ENCODE data around the gene ZNF763. TPM values are rescaled to one million over a fixed set of nuclear protein-coding genes. Genes with fewer than 3 reads are reported as not detected.
A peak's percentile ranks its signal among the peaks of the same experiment; 100 is the strongest.

The ZNF763 gene
- total and polyA plus RNA-seq, 4 donors, result 0.31 to 1.3 (median 0.90) TPM

DNA sequence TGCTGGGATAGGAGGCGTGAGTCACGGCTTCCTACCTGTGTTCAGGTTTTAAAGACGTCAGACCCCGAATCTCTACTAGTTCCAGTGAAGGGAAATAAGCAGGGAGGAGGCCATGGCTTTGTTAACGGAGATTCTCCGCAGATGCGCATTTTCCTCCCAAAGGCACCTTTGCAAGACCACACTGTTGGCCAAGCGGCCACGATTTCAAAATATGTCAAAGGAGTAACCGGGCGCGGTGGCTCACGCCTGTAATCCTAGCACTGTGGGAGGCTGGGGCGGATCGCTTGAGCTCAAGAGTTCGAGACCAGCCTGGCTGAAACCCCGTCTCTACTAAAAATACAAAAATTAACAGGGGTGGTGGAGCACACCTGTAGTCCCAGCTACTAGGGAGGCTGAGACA lies 21.9 kb downstream of the ZNF763 start (continued):
- TF ChIP-seq, protein P1, sequence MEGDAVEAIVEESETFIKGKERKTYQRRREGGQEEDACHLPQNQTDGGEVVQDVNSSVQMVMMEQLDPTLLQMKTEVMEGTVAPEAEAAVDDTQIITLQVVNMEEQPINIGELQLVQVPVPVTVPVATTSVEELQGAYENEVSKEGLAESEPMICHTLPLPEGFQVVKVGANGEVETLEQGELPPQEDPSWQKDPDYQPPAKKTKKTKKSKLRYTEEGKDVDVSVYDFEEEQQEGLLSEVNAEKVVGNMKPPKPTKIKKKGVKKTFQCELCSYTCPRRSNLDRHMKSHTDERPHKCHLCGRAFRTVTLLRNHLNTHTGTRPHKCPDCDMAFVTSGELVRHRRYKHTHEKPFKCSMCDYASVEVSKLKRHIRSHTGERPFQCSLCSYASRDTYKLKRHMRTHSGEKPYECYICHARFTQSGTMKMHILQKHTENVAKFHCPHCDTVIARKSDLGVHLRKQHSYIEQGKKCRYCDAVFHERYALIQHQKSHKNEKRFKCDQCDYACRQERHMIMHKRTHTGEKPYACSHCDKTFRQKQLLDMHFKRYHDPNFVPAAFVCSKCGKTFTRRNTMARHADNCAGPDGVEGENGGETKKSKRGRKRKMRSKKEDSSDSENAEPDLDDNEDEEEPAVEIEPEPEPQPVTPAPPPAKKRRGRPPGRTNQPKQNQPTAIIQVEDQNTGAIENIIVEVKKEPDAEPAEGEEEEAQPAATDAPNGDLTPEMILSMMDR (IDR thresholded peaks at IDR 0.05; ENCODE audit: low read depth, low read length, missing input control), result no peak
- no peak for TF ChIP-seq JUND (IDR thresholded peaks at IDR 0.05)

DNA sequence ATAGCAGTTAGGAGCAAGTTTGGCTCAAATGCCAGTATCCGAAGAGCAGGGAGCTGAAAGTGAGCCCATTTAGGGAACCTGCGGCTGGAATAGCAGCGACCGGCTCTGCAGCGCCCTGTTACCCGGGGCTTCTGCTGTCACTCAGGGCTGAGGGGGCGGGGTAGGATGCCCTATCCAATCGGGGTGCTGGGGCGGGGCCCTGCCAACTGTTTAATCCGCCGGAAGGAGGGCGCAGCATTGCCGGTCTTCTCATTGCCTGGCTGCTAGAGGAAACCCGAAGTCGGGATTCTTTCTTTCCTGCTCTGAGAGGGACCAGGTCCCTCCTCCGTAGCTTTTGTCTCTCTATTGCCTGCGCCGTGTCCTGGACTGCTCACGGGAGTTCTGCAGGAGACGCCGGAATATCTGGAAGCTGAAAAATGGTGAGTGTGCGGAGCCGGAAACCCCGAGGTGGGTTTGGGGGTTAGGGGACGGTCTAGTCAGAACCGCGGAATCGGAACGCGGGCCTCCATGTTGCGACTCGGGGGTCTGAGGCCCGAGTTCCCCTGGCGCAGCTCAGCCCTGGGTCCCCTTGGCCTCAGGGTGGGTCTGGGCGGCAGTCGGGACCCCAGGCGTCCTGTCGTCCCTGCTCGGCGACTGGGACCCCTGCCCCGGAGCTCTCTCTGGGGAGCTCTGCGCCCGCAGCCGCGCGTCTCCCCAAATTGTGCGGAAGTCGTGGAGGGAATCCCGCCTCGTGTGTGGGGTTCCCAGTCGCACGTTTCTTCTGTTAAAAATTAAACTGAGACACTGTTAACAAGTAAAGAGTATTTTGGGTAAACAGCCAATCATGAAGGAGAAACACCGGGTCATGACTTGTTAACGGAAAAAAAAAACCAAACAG lies 22.8 kb downstream of the ZNF763 start:
- no peaks in the 10 kb centered on the region for H3K36me3 ChIP-seq (ENCODE audit: control insufficient read depth in 4 of 4, insufficient read depth in 3 of 4, low read depth in 1 of 4, low read length in 3 of 4)
- TF ChIP-seq NR2F2 (IDR thresholded peaks at IDR 0.05), result no peak
- TF ChIP-seq HNF4A (conservative IDR thresholded peaks at IDR 0.05), result no peak
- TF ChIP-seq RXRA (IDR thresholded peaks at IDR 0.05), result peak in 1 of 2 donors; percentile 21
- TF ChIP-seq, protein P2, sequence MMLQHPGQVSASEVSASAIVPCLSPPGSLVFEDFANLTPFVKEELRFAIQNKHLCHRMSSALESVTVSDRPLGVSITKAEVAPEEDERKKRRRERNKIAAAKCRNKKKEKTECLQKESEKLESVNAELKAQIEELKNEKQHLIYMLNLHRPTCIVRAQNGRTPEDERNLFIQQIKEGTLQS (IDR thresholded peaks at IDR 0.05), result no peak
- no peak for TF ChIP-seq FOXA1 (IDR thresholded peaks at IDR 0.05)
- TF ChIP-seq TAF1 (conservative IDR thresholded peaks at IDR 0.05), result peak; percentile 85
- TF ChIP-seq, protein P3, sequence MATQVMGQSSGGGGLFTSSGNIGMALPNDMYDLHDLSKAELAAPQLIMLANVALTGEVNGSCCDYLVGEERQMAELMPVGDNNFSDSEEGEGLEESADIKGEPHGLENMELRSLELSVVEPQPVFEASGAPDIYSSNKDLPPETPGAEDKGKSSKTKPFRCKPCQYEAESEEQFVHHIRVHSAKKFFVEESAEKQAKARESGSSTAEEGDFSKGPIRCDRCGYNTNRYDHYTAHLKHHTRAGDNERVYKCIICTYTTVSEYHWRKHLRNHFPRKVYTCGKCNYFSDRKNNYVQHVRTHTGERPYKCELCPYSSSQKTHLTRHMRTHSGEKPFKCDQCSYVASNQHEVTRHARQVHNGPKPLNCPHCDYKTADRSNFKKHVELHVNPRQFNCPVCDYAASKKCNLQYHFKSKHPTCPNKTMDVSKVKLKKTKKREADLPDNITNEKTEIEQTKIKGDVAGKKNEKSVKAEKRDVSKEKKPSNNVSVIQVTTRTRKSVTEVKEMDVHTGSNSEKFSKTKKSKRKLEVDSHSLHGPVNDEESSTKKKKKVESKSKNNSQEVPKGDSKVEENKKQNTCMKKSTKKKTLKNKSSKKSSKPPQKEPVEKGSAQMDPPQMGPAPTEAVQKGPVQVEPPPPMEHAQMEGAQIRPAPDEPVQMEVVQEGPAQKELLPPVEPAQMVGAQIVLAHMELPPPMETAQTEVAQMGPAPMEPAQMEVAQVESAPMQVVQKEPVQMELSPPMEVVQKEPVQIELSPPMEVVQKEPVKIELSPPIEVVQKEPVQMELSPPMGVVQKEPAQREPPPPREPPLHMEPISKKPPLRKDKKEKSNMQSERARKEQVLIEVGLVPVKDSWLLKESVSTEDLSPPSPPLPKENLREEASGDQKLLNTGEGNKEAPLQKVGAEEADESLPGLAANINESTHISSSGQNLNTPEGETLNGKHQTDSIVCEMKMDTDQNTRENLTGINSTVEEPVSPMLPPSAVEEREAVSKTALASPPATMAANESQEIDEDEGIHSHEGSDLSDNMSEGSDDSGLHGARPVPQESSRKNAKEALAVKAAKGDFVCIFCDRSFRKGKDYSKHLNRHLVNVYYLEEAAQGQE (IDR thresholded peaks at IDR 0.05), result peak; percentile 42
- peak; percentile 73 for TF ChIP-seq SP1 (IDR thresholded peaks at IDR 0.05)
- no peak for TF ChIP-seq HNF4G (IDR thresholded peaks at IDR 0.05)
- TF ChIP-seq RAD21 (IDR thresholded peaks at IDR 0.05), result peak; percentile 20 to 29
- TF ChIP-seq, protein P1 (IDR thresholded peaks at IDR 0.05; ENCODE audit: low read depth, low read length, missing input control), result no peak
- no peak for TF ChIP-seq JUND (IDR thresholded peaks at IDR 0.05)
- TF ChIP-seq YY1 (IDR thresholded peaks at IDR 0.05), result peak; percentile 37
- no peak for TF ChIP-seq EGR1 (IDR thresholded peaks at IDR 0.05; ENCODE audit: low read depth in 2 of 2)
- TF ChIP-seq, protein P4, sequence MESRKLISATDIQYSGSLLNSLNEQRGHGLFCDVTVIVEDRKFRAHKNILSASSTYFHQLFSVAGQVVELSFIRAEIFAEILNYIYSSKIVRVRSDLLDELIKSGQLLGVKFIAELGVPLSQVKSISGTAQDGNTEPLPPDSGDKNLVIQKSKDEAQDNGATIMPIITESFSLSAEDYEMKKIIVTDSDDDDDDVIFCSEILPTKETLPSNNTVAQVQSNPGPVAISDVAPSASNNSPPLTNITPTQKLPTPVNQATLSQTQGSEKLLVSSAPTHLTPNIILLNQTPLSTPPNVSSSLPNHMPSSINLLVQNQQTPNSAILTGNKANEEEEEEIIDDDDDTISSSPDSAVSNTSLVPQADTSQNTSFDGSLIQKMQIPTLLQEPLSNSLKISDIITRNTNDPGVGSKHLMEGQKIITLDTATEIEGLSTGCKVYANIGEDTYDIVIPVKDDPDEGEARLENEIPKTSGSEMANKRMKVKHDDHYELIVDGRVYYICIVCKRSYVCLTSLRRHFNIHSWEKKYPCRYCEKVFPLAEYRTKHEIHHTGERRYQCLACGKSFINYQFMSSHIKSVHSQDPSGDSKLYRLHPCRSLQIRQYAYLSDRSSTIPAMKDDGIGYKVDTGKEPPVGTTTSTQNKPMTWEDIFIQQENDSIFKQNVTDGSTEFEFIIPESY (IDR thresholded peaks at IDR 0.05), result no peak
- TF ChIP-seq GABPA (IDR thresholded peaks at IDR 0.05 in 1 of 2, conservative IDR thresholded peaks at IDR 0.05 in 1 of 2), result peak; percentile 51 to 82
- TF ChIP-seq, protein P5, sequence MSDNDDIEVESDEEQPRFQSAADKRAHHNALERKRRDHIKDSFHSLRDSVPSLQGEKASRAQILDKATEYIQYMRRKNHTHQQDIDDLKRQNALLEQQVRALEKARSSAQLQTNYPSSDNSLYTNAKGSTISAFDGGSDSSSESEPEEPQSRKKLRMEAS (IDR thresholded peaks at IDR 0.05), result no peak
- TF ChIP-seq FOXA2 (IDR thresholded peaks at IDR 0.05), result no peak
- H3K27me3 ChIP-seq (ENCODE audit: control insufficient read depth in 4 of 4, insufficient read depth in 4 of 4, low read length in 3 of 4), result no peaks in the 10 kb centered on the region
- under 1% methylated on average over 54 of the region's 54 CpGs for WGBS
- H3K4me3 ChIP-seq (ENCODE audit: low read depth in 1 of 3, low read length in 3 of 3), result peak overlapping the region; percentile 77 to 92 (median 85)
- H3K9ac ChIP-seq (ENCODE audit: low read depth in 1 of 2, low read length in 2 of 2), result peak overlapping the region; percentile 68 to 72
- H3K27ac ChIP-seq (ENCODE audit: low read depth in 1 of 2, low read length in 2 of 2), result peak overlapping the region; percentile 81 to 93
- peaks cover 2 to 9% (median 5%) of the 10 kb centered on the region in 4 donors for H3K9me3 ChIP-seq (ENCODE audit: control insufficient read depth in 4 of 4, low read length in 3 of 4)
- H3K4me1 ChIP-seq (ENCODE audit: control insufficient read depth in 4 of 4, insufficient read depth in 4 of 4, low read length in 3 of 4), result peaks cover 0 to 8% (median 1%) of the 10 kb centered on the region in 4 donors
- peak; percentile 93 for DNase-seq (ENCODE audit: low spot score)
